Measurements from ENCODE around the gene MFSD2A. TPM values are rescaled to one million over a fixed set of nuclear protein-coding genes. Genes with fewer than 3 reads are reported as not detected.

Gene MFSD2A
- total RNA-seq, 1 experiment from 2014 or later, result 19.9 TPM

DNA sequence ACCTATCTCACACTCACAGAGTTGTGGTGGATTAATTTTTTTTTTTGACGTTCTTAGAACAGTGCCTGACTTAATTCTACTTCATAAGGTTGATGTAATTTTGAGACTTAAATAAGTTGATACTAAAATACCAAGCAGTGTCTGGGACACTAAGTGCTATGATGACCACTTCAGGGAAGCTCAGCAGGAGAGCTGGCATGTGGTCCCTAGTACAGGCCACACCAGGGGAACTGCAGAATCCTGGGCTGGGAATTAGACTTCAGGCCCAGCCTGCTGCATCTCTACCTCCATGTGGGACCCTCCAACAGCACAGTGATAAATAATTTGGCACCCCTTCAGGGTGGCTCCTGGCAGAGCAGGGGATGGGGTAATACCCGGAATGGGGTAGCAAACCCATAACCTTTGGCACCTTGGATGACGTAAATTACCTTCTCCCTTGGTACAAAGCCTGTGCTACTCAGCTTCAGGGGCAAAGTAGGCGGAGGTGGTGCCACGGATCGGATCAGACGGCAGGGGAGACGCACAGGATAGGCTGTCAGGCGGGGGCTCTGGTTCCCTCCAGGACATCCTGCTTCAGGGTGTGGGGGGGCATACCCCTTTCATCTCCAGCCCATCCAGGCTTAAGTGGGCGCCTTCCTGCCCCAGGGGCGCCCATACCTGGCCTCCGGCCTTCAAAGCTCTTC is 4.8 kb downstream of the MFSD2A start:
- Histone ChIP-seq H3K4me2 (ENCODE audit: insufficient read depth, insufficient read length, low read length) (no peak overlapping the region), H3K9me3 (ENCODE audit: control insufficient read depth, low read depth, low read length) (no peaks in the 10 kb centered on the region), H3K23me2 (ENCODE audit: insufficient read length, low read depth, low read length, poor library complexity, severe bottlenecking) (peaks cover 11% of the 10 kb centered on the region), H3K79me1 (ENCODE audit: insufficient read depth, low read depth, low read length, poor library complexity, severe bottlenecking) (no peaks in the 10 kb centered on the region), H2BK120ac (ENCODE audit: low read depth, low read length, poor library complexity, severe bottlenecking) (no peak overlapping the region), H2BK12ac (ENCODE audit: insufficient read length, low read depth, low read length) (no peak overlapping the region), H4K91ac (ENCODE audit: insufficient read length, low read depth, low read length) (no peak overlapping the region), H2BK15ac (ENCODE audit: low read depth, low read length) (no peak overlapping the region), H4K5ac (ENCODE audit: insufficient read length, low read depth, low read length) (no peak overlapping the region), H3K79me2 (ENCODE audit: insufficient read depth, low read length) (no peaks in the 10 kb centered on the region; the same call in 1 of the 2 replicates), H2BK20ac (ENCODE audit: low read depth, low read length, poor library complexity, severe bottlenecking) (no peak overlapping the region), H2AK5ac (ENCODE audit: insufficient read length, low read length) (no peak overlapping the region), H3K27ac (ENCODE audit: insufficient read length, low read depth, low read length) (no peak overlapping the region), H4K20me1 (ENCODE audit: control insufficient read depth, insufficient read depth, insufficient read length) (no peaks in the 10 kb centered on the region), H3K4me1 (ENCODE audit: insufficient read depth, low read length) (no peaks in the 10 kb centered on the region), H3K23ac (ENCODE audit: insufficient read length, low read depth, low read length) (no peak overlapping the region), H3K56ac (ENCODE audit: insufficient read length, low read depth, low read length) (no peak overlapping the region), H3K27me3 (ENCODE audit: insufficient read depth, low read length) (no peaks in the 10 kb centered on the region), H3K18ac (ENCODE audit: insufficient read length, low read depth, low read length) (no peak overlapping the region), H3K9ac (ENCODE audit: extremely low read depth, insufficient read length, low read length) (no peak overlapping the region), H3K14ac (ENCODE audit: insufficient read depth, low read length) (no peak overlapping the region), H3T11ph (ENCODE audit: low read length) (no peak overlapping the region), H2BK5ac (ENCODE audit: insufficient read length, low read length) (no peak overlapping the region), H2AFZ (ENCODE audit: low read length) (no peak overlapping the region), H4K8ac (replicated peaks; ENCODE audit: insufficient read length, low read depth, low read length) (no peak overlapping the region), H3K4ac (ENCODE audit: low read depth, low read length) (no peak overlapping the region)
- TF ChIP-seq, protein P1, sequence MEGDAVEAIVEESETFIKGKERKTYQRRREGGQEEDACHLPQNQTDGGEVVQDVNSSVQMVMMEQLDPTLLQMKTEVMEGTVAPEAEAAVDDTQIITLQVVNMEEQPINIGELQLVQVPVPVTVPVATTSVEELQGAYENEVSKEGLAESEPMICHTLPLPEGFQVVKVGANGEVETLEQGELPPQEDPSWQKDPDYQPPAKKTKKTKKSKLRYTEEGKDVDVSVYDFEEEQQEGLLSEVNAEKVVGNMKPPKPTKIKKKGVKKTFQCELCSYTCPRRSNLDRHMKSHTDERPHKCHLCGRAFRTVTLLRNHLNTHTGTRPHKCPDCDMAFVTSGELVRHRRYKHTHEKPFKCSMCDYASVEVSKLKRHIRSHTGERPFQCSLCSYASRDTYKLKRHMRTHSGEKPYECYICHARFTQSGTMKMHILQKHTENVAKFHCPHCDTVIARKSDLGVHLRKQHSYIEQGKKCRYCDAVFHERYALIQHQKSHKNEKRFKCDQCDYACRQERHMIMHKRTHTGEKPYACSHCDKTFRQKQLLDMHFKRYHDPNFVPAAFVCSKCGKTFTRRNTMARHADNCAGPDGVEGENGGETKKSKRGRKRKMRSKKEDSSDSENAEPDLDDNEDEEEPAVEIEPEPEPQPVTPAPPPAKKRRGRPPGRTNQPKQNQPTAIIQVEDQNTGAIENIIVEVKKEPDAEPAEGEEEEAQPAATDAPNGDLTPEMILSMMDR (conservative IDR thresholded peaks at IDR 0.05), result no peak
- DNase-seq, result no peak
- Mint-ChIP-seq H3K36me3 (ENCODE audit: insufficient read depth in 1 of 3, low read depth in 3 of 3) (peaks cover 30 to 57% (median 34%) of the 10 kb centered on the region in 3 experiments), H3K9me3 (no peaks in the 10 kb centered on the region), H3K27me3 (ENCODE audit: low read depth) (peaks cover 11% of the 10 kb centered on the region), H3K4me3 (no peak overlapping the region), H3K27ac (no peak overlapping the region; a peak in 1 of 7 replicates), H3K4me1 (peaks cover 11 to 12% of the 10 kb centered on the region in 2 experiments)
- WGBS (ENCODE audit: extremely low coverage, insufficient read length, low lambda C conversion rate), result no CpG with 5 or more reads among the region's 12 CpGs

All from H9 (cell line).